ENCODE measurements around the gene FAM193A.

FAM193A gene

GRCh38 chr4:2713337-2713736, 176.9 kb downstream of the FAM193A start:
- H3K27ac ChIP-seq = no peak overlapping the region
- TF ChIP-seq CTCF (IDR thresholded peaks at IDR 0.05) (no peak), ZFX (IDR thresholded peaks at IDR 0.05; ENCODE audit: borderline replicate concordance) (no peak)

- TF ChIP-seq ZFX (IDR thresholded peaks at IDR 0.05; ENCODE audit: borderline replicate concordance) (no peak), CTCF (IDR thresholded peaks at IDR 0.05) (no peak)
- no peak overlapping the region for H3K27ac ChIP-seq
These were observed 177.8 kb downstream of the FAM193A start for GRCh38 chr4:2714061-2714770.

- no peak for TF ChIP-seq CTCF (IDR thresholded peaks at IDR 0.05)
- H3K27ac ChIP-seq = no peak overlapping the region
These were observed 178.5 kb downstream of the FAM193A start for GRCh38 chr4:2714918-2715317.

GRCh38 chr4:2715426-2715825, 179.0 kb downstream of the FAM193A start:
- no peak overlapping the region for H3K27ac ChIP-seq
- TF ChIP-seq ZFX (IDR thresholded peaks at IDR 0.05; ENCODE audit: borderline replicate concordance) = no peak
- TF ChIP-seq CTCF (IDR thresholded peaks at IDR 0.05) = no peak

- H3K27ac ChIP-seq = no peak overlapping the region
- TF ChIP-seq CTCF (IDR thresholded peaks at IDR 0.05) (no peak), ZFX (IDR thresholded peaks at IDR 0.05; ENCODE audit: borderline replicate concordance) (no peak)
These were observed 179.8 kb downstream of the FAM193A start for GRCh38 chr4:2716236-2716635.

GRCh38 chr4:2721586-2721985, 185.1 kb downstream of the FAM193A start:
- no peak for TF ChIP-seq CTCF (IDR thresholded peaks at IDR 0.05)
- no peak for TF ChIP-seq ZFX (IDR thresholded peaks at IDR 0.05; ENCODE audit: borderline replicate concordance)

GRCh38 chr4:2722033-2722432, 185.6 kb downstream of the FAM193A start:
- TF ChIP-seq CTCF (IDR thresholded peaks at IDR 0.05) (no peak), ZFX (IDR thresholded peaks at IDR 0.05; ENCODE audit: borderline replicate concordance) (no peak)
- no peak overlapping the region for H3K27ac ChIP-seq

More at GRCh38 chr4:2721586-2721985, 185.1 kb downstream of the FAM193A start:
- H3K27ac ChIP-seq = no peak overlapping the region
